Esophagus squamous epithelium (tissue), 5 donors: ENCODE measurements around the gene TCF19. TPM values are rescaled to one million over a fixed set of nuclear protein-coding genes. Genes with fewer than 3 reads are reported as not detected.

ENCODE experiments used
- DNase-seq: peaks from one replicate; lab custom pipeline; 2025; lab: John Stamatoyannopoulos, UW
- H3K27ac ChIP-seq, 4 donors: fragments of 200-600 bp; sonication (generic); one replicate each; pipeline ENCODE4 v1.5.1; 2016 to 2019; ENCODE audit warnings: mild to moderate bottlenecking in 1 of 4
- H3K27me3 ChIP-seq, 4 donors: fragments of 200-600 bp; sonication (generic); 1 replicate in 3 of 4; 2 replicates in 1 of 4; pipeline versions ENCODE4 v1.5.1 to v1.6.0; 2017 to 2021; ENCODE audit warnings: antibody characterized with exemption in 1 of 4
- H3K36me3 ChIP-seq, 3 donors: fragments of 200-600 bp; sonication (generic); one replicate each; pipeline ENCODE4 v1.5.1; 2016 to 2019
- H3K4me1 ChIP-seq, 3 donors: fragments of 200-600 bp; sonication (generic); one replicate each; pipeline ENCODE4 v1.5.1; 2017 to 2019
- H3K4me3 ChIP-seq, 4 donors: fragments of 200-600 bp; sonication (generic); 1 replicate in 3 of 4; 2 replicates in 1 of 4; pipeline ENCODE4 v1.5.1; 2016 to 2019; ENCODE audit warnings: mild to moderate bottlenecking in 2 of 4, moderate library complexity in 1 of 4
- H3K9me3 ChIP-seq, 3 donors: fragments of 200-600 bp; sonication (generic); one replicate each; pipeline ENCODE4 v1.5.1; 2016 to 2019
- CTCF ChIP-seq, 6 experiments: fragments of 450-650 bp in 4 of 6; fragments of 200-600 bp in 2 of 6; sonication (generic) in 2 of 6; IDR thresholded peaks; one replicate each; pipeline ENCODE4 v1.5.1; 2016 to 2019; ENCODE audit warnings: antibody characterized with exemption in 6 of 6, mild to moderate bottlenecking in 4 of 6, moderate library complexity in 4 of 6
- POLR2A ChIP-seq, 4 donors: fragments of 450-650 bp; IDR thresholded peaks; one replicate each; pipeline ENCODE4 v1.6.1; 2017; ENCODE audit warnings: antibody characterized with exemption in 4 of 4, mild to moderate bottlenecking in 4 of 4, moderate library complexity in 3 of 4
- WGBS, 2 donors: methylation state at CpG; one replicate each; pipeline ENCODE4 v1.1.5; 2018; 5-methylcytosine and 5-hydroxymethylcytosine counted together
- intact Hi-C: fragments of 100-400 bp; cut with DNase I; formaldehyde crosslinking; loops from one replicate; pipeline ENCODE4 v1.15.0; 2022
- total RNA-seq, 4 donors: library from RNA; depleted of rRNA; stranded (reverse); fragments of >200 nt; gene quantifications; one replicate each; pipeline ENCODE4 v1.1.0, GENCODE V29; 2016
- donor health status: DM: yes; HTN: yes; CAD: no.

Gene TCF19
- total RNA-seq, 4 donors from 2014 or later, result 12.2 to 17.2 (median 16.6) TPM

- no peaks in the 10 kb centered on the region for H3K9me3 ChIP-seq
- no peak for DNase-seq
- no peak overlapping the region for H3K4me3 ChIP-seq
- peaks cover 0 to 16% (median 0%) of the 10 kb centered on the region in 4 donors for H3K27me3 ChIP-seq
- WGBS, 2 donors, result 85 to 94% methylated on average over 2 of the region's 2 CpGs
- no peak overlapping the region for H3K27ac ChIP-seq
- intact Hi-C loops, result no loop called here
- TF ChIP-seq POLR2A (IDR thresholded peaks at IDR 0.05) (no peak), CTCF (IDR thresholded peaks at IDR 0.05) (no peak)
- peaks cover 13 to 30% (median 21%) of the 10 kb centered on the region in 3 donors for H3K4me1 ChIP-seq
- H3K36me3 ChIP-seq, result no peaks in the 10 kb centered on the region
Observed at GRCh38 chr6:31205638-31206037, 47.2 kb downstream of the TCF19 start.

GRCh38 chr6:31208506-31208905, 50.1 kb downstream of the TCF19 start:
- peaks cover 0 to 29% (median 0%) of the 10 kb centered on the region in 4 donors for H3K27me3 ChIP-seq
- peaks cover 3 to 12% (median 6%) of the 10 kb centered on the region in 3 donors for H3K4me1 ChIP-seq
- intact Hi-C loops, result no loop called here
- H3K4me3 ChIP-seq, result no peak overlapping the region
- H3K9me3 ChIP-seq, result no peaks in the 10 kb centered on the region
- H3K36me3 ChIP-seq, result no peaks in the 10 kb centered on the region
- 36 to 83% methylated on average over 2 of the region's 2 CpGs for WGBS, 2 donors
- no peak overlapping the region for H3K27ac ChIP-seq
- TF ChIP-seq POLR2A (IDR thresholded peaks at IDR 0.05) (no peak), CTCF (IDR thresholded peaks at IDR 0.05) (no peak)
- DNase-seq, result no peak

- intact Hi-C loops, result no loop called here
- WGBS, 2 donors, result 23 to 42% methylated on average over 2 of the region's 2 CpGs
- no peak overlapping the region for H3K27ac ChIP-seq
Observed at GRCh38 chr6:31209137-31209536, 50.7 kb downstream of the TCF19 start.

GRCh38 chr6:31210123-31210522, 51.7 kb downstream of the TCF19 start:
- no peak overlapping the region for H3K27ac ChIP-seq
- no peaks in the 10 kb centered on the region for H3K36me3 ChIP-seq
- DNase-seq, result no peak
- 41 to 58% methylated on average over 6 of the region's 6 CpGs for WGBS, 2 donors
- H3K4me3 ChIP-seq, result no peak overlapping the region
- peaks cover 0 to 29% (median 0%) of the 10 kb centered on the region in 4 donors for H3K27me3 ChIP-seq
- no peaks in the 10 kb centered on the region for H3K4me1 ChIP-seq
- intact Hi-C loops, result no loop called here
- TF ChIP-seq POLR2A (IDR thresholded peaks at IDR 0.05) (no peak), CTCF (IDR thresholded peaks at IDR 0.05) (no peak)
- H3K9me3 ChIP-seq, result peaks cover 0 to 1% (median 0%) of the 10 kb centered on the region in 3 donors

More at GRCh38 chr6:31209137-31209536, 50.7 kb downstream of the TCF19 start:
- H3K36me3 ChIP-seq, result no peaks in the 10 kb centered on the region
- TF ChIP-seq POLR2A (IDR thresholded peaks at IDR 0.05), result no peak
- no peak for TF ChIP-seq CTCF (IDR thresholded peaks at IDR 0.05)
- no peaks in the 10 kb centered on the region for H3K9me3 ChIP-seq
- no peak overlapping the region for H3K4me3 ChIP-seq
- peaks cover 0 to 29% (median 0%) of the 10 kb centered on the region in 4 donors for H3K27me3 ChIP-seq
- H3K4me1 ChIP-seq, result peaks cover 0 to 7% (median 4%) of the 10 kb centered on the region in 3 donors
- no peak for DNase-seq

GRCh38 chr6:31210741-31211532, 52.5 kb downstream of the TCF19 start:
- intact Hi-C loops, result no loop called here
- Histone ChIP-seq H3K9me3 (peaks cover 0 to 9% (median 0%) of the 10 kb centered on the region in 3 donors), H3K36me3 (no peaks in the 10 kb centered on the region), H3K27ac (no peak overlapping the region), H3K4me1 (peaks cover 0 to 3% (median 0%) of the 10 kb centered on the region in 3 donors), H3K4me3 (no peak overlapping the region), H3K27me3 (peaks cover 0 to 25% (median 0%) of the 10 kb centered on the region in 4 donors)
- WGBS, 2 donors, result 80 to 86% methylated on average over 4 to 5 of the region's 5 CpGs
- DNase-seq, result no peak
- TF ChIP-seq CTCF (IDR thresholded peaks at IDR 0.05) (no peak), POLR2A (IDR thresholded peaks at IDR 0.05) (no peak)
